GM19468 (cell line): ENCODE results near the gene CABLES2.

Experiments
- ATAC-seq: cut with Tn5 transposase; IDR thresholded peaks from one replicate; pipeline ENCODE4 v1.9.1; 2021; ENCODE audit warnings: mild to moderate bottlenecking, moderate library complexity, moderate number of reproducible peaks; ENCODE audit not compliant: unreplicated experiment; ENCODE audit errors: extremely low read depth

CABLES2 gene

DNA sequence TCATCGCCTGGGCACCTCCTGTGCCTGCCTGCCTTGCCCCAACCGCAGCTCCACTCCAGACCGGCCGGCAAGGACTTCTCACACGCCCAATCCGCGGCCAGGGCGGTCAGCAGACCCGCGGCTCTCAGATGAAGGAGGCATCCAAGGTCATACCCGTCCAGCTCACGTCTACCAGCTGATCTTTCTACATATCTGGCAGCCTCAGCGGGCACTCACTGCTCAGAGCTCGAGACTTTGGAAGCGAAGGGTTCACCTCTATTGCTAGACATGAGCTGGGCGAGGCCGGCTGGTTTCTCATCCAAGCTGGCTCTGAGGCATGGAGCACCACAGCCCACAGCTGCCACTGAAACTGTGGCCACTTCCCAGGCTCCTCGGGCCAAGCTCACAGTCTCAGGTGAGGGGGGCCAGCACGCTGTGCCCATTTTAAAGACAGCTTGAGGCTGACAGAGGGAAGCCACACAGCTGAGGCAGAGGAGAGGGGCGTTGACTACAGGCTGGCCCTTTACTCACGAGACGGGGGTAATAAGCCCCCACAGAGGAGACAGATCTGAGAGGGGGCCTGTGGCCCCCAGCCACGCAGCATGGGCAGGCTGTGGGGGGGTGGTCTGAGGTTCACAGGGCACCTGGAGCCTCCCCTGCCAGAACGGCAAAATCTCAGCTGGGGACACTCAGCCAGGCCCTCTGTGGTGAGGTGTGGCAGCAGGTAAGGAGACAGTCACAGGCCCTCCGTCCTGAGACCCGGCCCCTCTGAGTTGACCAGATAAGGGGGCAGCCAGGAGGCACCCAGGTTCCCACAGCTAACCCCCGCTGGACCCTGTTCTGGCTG, 42.0 kb downstream of the CABLES2 start:
- no peak for ATAC-seq

DNA sequence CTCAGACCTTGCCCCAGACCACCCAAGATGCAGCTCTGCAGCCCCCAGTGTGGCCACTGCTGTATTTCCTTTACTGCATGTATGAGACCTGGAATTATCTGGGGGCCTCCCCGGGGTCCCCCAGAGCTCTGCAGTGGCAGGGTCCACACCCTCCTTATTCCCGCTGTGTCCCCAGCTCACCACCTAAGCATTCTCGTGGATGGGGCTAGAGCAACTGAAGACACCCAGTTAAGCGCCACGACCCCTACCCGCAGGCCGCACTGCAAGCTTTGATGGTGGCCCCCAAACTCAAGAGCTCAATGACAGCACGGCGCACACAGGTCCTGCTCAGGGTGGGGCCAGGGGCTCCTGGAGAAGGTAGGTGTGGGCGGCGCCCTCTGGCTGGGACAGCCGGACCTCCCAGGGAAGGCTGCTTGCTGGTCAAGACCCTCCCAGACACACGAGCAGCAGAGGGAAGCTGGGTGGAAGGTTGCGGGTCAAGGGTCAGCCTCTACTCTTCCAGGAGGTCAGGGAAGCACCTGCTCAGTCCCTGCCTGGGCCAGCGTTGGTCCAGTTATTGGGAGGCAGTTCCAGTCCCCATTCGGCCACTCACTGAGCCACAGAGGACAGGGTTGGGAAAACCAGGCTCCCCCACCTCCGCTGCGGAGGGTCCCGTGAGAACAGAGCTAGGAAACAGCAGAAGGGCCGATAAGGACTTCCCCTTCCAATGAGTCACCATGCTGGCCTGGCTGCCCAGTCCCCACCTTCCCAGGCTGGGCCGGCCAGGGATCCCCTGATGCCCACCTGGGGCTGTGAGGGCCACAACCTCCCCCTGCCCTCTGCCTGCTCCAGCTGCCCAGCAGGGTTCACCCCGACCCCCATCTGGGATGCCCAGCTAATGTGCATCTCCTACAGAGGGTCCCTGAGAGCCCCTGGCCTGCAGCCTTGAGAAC, 42.9 kb downstream of the CABLES2 start:
- ATAC-seq: no peak

DNA sequence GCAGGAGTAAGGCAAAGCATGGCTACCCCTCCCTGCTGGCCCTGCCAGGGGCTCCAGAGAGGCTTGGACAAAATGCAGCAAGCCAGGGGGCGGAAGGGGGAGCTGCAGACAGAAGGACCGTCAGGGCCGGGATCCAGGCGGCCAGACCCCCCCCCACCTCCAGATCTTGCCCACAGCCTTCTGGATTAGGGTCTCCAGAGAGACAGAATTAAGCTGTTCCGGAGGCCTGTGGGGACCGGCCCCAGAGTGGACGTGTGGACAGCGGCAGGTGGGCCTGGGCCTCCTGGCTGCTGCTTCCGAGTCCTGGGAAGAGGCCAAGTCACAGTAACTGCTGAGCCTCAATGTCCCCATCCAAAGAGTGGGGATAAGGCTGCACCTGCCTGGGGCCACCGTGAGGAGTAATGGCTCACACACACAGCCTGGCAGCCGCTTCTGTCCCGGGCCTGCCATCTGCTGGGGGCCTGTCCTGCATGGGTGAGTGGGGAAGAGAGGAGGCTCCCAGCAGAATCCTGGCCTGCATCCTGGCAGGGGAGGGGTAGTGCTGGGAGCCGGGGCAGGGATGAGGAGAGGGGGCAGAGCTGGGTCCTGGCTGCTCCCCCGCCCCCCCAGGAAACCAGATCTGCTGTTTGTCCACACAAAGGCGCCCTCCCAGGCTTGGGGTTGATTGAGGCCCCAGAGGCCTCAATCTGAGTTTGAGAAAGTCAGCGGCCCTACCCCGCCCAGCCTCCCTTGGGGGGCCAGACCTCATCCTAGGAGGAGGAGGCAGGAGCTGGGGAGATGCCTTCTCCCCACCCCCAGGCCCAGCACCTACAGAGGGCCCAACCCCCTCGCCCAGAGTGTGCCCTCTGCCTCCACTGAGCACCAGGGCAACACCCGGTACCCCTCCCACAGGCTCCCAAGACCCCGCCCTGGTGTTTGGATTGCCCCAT, 43.8 kb downstream of the CABLES2 start:
- ATAC-seq: no peak

DNA sequence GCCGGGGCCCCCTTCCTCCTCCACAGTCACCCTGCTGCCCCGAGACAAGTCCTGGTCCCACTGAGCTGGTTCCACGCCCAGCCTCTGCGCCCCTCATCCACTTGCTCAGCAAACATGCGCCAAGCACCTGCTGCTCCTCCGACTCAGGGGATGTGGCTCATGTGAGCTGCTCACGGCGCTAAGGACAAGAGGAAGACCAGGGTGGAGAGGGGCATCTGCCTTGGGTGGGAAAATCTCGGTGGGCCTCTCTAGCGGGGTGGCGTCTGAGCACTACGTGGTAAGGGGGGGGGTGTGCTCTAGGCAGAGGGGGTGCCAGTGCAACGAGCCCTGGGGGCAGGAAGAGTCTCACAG, 44.5 kb downstream of the CABLES2 start:
- ATAC-seq: no peak

DNA sequence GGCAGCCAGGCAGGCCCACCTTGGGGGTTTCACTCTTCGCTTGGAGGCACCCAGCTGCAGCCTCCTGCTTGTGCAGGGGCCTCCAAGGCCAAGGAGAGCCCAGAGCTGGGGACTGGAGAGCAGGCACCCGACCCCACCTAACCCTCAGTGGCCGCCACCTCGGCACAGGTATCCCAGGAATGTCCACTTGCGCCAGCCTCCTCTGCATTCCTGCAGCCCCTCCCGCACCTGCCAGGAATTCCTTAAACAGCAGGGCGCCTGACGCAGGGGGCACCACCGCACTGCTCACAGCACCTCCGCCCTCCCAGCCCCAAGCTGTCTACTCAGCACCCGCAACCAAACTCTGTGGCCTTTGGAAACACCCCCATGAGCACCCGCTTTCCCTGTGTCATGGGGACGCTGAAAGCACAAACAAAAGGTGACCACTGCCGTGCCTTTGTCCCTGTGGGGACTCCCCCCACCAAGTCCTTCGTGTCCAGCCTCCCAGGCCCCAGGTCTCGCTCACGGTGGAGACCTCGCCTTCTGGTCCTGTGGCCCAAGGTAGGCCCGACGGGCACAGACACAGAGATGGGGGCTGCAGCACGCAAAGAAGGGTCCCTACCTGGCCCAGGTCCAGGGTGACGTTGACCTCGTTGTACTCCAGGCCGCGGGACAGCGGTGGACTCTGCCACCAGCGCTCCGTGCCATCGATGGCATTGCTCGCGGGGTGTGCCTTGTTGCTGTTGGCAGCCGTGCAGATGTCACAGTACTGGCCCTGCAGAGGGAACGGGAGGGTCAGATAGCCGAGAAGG, 45.1 kb downstream of the CABLES2 start:
- no peak for ATAC-seq

DNA sequence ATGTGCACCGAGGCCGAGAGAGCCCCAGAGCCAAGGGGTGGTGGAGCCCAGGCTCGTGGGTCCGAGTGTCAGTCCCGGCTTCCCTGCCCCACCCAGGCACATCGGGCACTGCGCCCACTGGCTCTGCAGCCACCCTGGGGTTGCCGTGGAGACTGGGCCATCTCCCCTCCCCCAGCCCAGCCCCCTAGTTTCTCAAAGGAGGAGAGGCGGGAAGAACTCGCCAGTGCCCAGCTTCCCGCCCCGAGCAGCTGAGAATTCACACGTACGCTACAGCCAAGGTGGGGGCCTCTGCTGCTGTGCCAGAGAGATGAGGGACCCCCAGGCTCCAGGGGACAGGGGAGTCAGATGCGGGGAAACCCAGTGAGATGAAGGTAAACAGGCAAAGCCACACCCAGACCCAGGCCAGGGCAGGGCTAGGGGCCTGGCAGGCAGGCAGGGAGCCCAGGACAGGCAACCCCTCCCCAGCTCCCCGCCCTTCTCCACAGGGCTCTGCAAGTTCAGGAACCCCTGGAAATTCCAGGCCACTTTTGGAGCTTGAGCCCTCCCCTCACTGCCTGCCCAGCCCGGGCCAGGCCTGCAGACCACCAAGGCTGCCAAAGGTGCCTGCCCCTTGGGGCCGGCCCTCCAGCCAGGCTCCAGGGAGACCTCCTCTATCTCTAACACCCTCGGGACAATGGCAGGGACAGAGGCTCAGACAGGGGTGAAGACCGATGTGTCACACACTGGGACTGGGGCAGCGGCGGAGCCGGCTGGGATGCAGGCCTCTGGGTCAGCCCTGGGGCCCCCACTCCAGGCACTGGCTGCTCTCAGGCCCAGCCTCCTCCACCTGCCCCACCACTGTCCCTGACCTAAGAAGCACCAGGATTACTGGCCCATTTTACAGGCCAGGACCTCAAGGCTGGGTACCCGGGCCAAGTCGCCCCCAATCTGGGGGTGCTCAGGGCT, 46.0 kb downstream of the CABLES2 start:
- no peak for ATAC-seq

DNA sequence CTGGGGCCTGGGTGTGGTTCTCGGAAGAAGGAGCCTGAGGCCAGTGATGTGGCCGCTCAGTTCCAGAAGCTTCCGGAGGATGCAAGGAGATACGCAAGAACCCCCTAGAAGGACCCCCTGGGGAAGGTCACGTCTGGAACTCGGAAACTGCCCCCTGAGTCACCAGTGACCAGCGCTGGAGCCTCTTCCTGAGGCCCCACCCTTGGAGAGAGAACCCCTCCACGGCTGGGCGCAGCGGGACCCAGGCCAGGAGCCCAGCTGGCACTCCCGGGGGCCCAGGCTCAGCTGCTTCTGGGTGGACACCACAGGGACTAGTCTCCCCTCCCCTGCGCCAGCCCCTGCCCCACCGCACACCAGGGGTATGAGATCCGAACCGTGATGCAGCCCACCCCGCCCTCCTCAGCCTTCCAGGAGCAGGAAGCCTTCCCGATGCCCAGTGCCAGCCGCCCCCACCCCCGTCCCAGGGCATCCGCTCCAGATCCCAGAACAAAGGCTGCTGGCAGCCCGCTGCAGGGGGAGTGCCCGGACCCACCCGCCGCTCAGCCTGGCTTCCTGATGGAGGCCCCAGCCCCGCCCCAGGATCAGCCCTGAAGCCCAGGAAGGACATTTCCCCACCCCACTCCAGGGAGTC, 47.5 kb downstream of the CABLES2 start:
- ATAC-seq: no peak

DNA sequence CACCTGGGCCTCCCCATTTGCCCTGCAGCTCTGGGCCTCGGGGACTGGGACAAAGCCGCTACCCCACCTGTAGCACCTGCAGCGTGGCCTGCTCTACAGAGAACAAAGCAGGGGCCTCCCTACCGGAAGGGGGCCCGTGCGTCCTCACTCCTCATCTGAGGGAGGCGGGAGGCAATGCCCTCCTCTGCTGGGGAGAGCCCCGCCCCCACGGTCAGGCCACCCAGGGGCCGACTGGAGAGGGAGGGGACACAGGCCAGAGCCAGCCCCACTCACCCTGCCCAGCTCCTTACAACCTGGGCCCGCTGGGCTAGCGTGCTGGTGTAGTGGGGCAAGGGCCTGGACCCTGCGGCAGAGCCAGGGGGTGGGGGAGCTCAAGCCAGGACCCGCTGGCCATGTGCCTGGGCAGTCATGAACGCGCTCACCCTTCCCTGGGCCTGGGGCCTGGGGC, 48.0 kb downstream of the CABLES2 start:
- ATAC-seq: no peak

DNA sequence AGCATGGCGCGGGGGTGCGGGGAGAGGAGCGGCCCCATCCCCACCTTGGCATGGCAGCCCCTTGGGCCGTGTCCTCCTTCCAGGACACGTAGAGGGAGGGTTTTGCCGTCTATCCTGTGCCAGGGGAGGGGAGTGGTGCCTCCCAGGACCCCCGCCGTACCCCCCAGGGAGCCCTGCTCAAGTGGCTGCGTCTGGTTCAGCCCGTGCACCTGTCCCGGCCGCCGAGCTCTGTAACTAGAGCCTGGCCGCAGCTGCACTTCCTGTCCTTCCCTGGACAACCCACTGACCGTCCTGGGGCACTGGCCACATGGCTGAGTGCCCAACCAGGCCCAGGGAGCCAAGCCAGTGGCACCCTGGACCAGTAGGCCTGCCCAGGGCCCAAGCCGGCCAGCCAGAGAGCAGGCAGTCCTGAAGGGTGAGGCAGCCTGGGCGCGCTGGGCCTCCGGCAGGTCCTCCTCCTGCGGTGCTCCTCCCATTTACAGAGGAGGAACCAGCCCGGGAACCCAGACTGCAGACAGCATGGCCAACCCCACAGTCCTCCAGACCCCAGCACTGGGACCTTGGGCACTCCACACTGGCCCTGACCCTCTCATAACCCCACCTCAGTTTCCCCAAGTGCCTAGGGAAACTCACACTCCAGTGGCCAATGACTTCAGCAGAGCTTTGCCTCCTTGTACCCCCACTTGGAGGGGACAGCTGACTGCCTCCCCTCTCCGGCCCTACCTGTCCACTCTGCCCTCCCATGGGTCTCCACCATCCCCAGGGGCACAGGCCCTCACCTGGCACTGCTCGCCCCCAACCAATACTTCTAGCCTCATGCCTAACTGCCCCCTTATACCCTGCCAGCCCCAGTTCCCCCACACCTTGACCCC, 48.7 kb downstream of the CABLES2 start:
- ATAC-seq: no peak

DNA sequence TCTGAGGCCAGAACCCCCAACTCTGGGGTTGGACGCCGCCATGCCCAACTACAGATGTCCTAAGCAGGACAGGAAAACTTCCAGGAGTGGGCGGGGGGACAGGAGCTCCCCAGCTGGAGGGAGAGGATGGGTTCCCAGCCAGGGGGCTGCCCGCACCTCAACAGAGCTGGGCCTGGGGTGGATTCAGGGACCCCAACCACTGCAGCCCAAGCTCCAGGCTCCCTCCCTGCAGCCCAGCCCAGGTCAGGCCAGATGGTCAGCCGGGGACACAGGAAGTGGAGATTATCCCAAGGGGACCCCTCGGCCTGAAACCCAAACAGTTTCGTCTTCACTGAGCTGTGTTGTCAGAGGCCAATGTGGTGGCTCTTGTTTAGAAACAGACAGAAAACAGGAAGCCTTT, 49.4 kb downstream of the CABLES2 start:
- no peak for ATAC-seq

DNA sequence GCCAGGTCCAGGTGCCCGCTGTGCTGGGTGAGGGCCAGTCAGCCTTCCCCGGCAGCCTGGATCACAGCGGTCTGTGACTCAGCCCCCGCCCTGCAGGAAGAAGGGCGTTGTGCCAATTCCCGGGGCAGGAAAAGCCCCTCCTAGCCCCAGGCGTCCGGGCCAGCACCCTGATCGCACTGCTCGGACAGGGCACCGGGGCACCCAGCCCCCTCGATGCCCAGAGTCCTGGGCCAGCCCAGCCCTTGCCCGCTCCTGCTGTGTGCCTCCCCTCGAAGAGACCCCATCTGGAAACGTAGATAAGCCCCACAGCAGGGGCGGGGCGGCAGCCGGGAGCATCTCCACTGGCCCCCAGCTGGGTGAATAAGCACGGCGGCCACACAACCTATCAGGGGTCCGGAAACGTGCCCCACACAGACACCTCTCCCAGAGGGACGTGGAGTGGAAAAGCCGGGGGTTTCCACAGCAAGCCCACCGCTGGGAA, 49.9 kb downstream of the CABLES2 start:
- no peak for ATAC-seq

DNA sequence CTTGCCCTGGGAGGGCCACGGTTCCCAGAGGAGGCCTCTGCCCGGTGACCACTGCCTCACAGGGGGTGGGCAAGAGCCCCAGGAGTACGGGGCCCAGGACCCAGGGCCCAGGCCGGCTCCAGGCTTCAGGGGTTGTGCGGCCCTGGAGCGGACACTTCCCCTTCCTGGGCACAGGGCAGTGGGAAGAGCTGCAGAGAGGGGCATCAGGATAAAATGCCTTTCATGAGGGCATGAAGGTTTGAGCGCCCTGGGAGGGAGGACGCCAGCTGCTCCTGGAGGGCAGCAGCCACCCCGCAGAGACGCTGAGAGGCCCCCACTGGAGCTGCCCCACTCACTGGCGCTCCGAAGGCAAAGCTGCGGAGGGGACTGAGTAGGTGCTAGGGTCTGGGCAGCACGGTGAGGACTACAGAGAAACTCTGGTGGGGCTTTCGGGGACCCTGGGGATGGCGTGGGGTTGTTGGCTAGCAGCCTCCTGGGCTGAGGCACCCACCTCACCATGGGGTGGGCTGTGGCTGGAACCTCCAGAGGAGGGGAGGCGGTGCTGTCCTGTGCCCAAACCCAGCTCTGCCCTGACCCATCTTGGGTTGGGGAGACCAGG, 50.4 kb downstream of the CABLES2 start:
- ATAC-seq: no peak

DNA sequence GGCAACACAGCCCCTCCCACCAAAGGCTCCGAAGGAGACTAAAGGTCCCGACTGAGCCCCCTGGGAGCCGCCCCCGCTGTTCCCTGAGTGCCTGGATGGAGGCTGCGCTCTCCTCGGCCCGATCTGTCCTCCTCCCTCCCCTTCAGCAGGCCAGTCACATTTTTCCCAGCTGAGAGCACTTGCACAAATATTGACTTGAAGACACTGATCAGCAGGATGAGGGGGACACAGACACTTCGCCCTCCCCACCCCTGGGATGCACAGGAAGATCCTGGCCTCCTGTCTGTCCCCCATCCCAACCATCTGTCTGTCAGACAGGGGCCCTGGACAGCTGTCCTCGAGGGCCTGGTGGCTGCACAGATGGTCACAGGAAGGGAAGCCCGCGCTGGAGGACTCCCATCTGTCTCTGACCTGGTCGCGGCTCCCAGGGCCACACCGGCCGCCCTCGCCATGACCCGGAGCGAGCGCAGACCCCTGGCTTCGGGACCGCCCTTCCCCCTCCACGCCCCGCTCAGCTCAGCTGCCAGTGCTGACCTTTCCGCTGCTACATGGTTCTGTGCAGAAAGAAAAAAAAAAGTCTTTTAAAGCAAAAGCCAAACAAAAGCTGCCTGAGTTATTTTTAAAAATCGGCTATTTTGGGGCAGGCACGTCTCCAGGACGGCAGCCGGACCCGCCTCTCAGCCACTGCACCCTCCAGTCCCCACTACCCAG, 51.1 kb downstream of the CABLES2 start:
- no peak for ATAC-seq

DNA sequence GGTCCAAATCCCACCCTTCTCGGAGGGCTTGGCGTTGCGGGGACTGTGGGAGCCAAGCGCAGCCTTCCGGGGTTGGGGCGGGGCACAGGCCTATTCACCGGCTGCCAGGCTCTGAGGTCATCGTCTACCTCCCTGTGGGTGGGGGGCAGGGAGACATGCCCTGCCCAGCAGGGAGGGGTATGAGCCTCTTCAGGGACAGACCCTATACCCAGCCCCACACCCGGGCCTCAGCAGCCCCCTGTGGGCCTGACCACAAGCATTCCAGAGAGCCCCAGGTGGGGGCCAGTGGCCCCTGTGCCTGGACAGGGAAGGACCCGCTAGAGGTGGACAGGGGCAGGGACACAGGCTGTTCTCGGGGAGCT, 51.6 kb downstream of the CABLES2 start:
- ATAC-seq: no peak

DNA sequence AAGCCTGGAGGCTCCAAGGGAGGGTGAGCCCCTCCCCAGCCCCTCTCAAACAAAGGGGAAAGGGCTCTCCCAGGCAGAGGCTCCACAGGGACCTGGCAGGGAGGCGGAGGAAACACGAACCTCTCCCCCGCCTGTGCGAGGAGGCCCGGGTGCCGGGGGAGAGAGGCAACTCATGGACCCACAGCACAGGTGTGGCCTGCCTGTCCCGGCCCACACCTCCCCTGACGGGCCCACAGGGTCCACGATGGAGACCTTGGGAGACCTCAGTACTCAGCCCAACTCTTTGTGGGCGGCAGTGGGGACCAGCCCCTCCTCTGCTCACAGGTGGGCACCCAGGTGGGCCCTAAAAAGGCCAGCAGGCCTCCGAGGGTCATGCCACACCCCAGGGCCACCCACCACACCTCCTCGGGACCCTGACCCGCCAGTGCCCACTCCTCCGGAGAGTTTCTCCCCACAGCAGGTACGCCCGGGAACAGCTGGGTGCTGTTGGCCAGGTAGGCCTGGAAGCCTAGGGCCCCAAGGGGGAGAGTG, 52.2 kb downstream of the CABLES2 start:
- ATAC-seq: no peak
